ENCODE results near the gene COX10.

The COX10 gene

DNA sequence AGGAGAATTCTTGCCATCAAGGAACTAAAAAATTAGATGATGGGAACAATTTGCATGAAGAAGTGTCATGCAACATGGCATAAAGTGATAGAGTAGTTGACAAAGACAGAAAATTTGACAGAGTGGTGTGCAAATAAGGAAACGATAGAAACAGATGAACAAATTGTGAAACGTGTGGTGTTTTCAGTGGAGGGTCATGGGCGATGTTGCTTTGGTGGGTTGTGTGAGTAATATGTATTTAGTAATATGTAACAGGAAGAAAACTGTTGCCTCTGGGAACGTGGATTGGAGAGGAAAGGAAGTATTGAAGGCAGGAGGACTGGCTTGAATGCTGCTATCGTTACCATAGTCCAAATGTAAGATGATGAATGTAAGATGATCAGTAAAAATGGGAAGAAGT is 3.6 kb downstream of the COX10 start:
- DNase-seq, result no peak

DNA sequence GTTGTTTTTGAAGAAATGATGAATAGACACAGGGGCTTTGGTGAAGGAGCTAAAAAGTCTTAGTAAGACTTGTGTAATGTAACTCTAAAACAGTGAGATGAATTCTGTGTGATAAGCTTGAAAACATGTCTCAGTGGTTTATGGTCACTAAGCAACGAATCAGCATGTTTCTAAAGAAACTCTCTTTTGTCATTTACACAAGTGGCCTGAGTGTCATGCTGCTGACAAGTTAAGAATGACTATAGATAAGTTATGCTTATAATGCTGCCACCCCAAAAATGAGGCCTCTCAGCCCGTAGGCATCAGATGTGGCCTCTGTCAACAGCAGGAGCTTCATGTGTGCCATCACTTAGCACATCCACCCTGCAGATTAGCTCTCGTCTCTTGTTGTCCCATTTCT is 8.7 kb downstream of the COX10 start:
- DNase-seq, result no peak

- no peak for DNase-seq
Observed at GRCh38 chr17:14080847-14081251, 11.5 kb downstream of the COX10 start.

DNA sequence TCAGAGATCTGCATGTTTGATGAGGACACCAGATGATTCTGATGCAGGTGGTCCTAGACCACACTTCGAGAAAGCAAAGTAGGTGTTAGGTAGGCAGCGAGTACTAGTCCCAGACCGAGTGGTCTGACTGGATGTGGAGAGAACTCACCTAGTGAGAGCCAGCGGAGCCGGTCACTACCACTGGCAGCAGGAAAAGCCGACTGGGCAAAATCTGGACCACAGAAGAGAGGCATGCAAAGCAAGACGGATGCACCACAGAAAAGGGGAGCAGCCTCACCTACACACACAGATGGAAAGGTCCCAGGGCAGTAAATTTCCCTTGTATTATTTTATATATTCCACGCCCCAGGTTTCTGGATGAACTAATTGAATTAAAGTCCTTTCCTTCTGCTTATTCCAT is 13.5 kb downstream of the COX10 start:
- no peak for DNase-seq

- DNase-seq, result no peak
Observed at GRCh38 chr17:14084955-14085354, 15.7 kb downstream of the COX10 start.

- DNase-seq, result no peak
Observed at GRCh38 chr17:14086189-14086588, 16.9 kb downstream of the COX10 start.

GRCh38 chr17:14089179-14089578 is 19.9 kb downstream of the COX10 start:
- DNase-seq, result no peak

DNA sequence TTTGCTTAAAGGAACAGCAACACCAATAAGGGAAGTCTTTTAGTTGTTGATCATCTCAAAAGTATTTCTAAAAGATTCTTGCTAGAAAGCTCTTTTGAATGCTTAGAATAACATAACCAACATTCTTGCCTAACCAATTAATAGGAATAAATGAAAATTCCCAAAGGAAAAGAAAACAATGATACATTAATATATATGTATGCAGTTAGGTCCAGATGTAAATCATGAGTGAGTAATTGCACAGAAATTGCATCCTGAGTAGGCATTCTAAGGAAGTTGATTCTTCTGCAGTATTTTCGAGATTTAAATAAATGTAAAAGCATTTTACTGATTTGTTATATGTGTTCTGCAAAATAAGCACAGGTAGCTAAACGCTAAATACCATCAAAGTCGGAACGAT is 22.1 kb downstream of the COX10 start:
- DNase-seq, result no peak

- no peak for DNase-seq
Observed at GRCh38 chr17:14092808-14093207, 23.5 kb downstream of the COX10 start.

DNA sequence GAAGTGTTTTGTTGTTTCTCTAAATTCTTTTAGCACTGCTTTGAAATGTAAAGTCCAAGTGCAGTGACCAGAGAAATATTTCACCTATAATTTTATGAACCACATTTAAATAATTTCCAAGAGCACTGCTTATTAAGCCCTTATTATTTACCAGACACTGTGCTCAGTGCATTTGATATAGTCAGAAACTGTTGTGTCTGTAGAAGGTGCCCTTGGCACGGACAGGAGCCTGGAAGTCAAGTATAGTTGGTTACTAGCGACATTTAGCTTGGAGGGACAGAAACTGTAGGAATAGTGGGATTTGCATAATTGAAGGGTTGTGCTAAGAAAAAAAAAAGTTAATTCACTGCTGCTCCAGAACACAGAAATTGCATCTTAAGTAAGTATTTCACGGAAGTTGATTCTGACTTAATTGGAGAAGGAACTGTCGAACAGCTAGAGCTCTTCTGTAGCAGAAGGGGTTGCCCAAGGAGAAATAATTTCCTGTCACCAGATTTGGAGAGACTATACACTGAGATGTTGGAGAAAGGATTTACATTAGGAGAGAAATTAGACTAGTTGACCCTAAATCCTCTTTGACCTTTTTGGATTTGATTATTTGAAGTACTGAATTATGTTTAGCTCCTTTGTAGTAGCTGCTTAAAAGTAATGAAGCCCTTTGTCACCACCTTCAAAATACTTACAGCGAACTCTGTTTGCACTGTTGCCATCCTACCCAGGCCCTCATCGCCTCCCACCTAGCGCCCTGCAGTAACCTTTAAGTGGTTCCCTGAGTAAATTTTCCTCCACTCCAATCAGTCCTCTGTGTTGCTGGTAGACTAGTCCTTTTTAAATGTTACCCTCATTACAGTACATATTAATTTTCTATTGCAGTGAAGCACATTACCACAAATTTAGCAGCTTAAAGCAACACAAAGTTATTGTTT is 25.6 kb downstream of the COX10 start:
- no peak for DNase-seq

DNA sequence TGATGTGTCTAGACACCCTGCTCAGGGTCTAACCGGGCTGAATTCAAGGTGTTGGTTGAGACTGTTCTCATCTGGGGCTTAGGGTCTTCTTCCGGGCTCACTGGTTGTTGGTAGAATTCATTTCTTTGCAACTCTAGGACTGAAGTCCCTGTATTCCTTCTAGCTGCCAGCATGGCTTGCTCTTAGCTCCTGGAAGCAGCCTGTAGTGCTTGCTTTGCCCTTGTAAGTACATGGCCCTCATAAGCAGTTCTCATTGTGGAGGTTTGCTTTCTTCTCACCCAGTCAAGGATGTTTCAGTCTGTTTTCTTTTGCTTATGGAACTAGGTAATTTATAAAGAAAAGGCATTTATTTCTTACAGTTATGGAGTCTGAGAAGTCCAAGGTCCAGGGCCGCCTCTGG is 26.3 kb downstream of the COX10 start:
- DNase-seq, result no peak

DNA sequence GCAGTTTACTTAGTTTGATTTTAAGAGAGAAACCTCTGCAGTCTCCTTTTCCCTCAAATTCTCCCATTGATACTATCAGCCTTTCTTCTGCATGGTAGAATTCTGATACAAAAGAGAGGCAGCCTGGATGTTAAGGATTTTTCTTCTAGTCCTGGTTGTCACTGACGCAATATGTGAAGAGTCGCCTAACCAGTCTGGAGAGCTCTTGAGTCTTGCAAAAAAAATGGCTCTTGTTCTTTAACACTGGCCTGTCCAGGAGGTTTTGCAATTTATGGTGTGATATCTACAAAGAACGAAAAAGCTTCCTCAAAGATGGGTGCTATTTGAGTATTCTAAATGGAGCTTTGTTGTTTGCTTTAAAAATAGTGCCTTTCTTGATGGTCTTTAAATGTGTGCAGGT is 28.9 kb downstream of the COX10 start:
- no peak for DNase-seq

GRCh38 chr17:14101976-14102375 is 32.7 kb downstream of the COX10 start:
- no peak for DNase-seq

GRCh38 chr17:14103836-14104235 is 34.5 kb downstream of the COX10 start:
- no peak for DNase-seq

- no peak for DNase-seq
Observed at GRCh38 chr17:14104734-14105133, 35.4 kb downstream of the COX10 start.

DNA sequence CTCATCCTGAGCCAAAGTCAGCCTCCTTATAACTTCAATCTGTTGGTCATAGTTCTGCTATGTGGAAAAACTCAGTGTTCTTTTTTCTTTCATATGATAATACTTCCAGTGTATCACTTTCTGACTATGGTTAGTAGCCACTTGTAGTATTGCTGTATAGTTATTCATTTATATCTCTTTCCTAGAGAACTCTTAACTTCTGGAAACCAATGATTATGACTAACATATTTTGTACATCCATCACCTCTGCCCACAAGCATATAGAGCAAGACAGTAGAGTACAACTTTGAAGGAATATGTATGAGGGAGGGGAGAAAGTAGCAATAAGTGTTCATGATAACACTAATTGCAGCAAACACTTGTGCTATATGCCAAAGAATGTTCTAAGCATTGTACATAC is 38.6 kb downstream of the COX10 start:
- DNase-seq, result no peak

DNA sequence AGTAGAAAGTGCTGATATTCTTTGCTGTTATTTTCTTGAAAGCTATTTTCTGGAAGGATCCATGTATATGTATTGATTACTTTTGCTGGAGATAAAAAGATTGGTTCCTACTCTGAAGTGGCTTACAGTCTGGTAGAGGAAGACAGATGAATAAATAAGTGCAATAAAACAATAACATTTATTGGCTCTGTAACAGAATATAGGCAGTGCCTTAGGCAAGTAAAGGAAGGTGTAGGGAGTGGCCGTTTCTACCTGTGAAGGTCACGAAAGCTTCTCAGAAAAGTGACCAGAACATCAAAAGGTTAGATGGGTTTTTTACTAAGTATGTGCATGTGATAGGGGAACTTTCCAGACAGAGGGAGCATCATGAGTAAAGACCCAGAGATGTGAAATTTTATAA is 43.1 kb downstream of the COX10 start:
- DNase-seq, result no peak

DNA sequence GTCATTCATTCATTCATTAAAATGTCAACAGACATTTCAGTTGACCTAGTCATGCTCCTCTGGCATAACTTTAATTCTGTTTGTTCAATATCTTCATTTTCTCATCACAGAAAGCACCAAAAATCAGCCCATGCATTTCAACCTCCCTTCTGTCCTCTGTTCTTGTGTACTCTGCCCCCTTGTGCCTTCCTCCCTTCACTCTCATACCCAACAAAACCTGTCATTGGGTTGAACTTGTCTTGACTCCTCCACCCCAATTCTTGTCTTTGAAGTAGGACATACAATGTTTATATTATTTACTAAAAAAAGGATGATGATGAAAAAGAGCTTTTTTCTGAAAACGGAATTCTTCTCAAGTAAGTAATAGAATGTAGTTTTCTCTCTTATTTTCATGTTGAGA is 43.8 kb downstream of the COX10 start:
- DNase-seq, result no peak

GRCh38 chr17:14116263-14117024 is 47.1 kb downstream of the COX10 start:
- no peak for DNase-seq

DNA sequence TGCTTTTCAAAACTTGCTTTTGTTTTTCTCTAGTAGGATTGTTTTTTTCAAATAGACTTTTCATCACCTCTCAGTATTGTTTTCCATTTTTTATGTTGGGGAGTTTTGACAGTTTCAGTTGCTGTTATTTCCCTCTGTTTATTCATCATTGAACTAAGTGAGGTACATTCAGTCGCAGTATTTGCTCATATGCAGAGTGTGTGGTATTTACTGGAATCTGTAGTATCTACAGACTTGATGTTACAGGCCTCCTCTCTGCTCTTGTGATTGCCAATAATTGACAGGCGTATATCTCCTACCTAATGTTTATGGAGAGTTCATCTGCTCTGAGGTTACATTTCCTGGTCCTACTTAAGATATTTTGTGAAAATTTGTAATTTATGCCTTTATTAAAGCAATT is 49.6 kb downstream of the COX10 start:
- DNase-seq, result no peak

- DNase-seq, result no peak
Observed at GRCh38 chr17:14119546-14119945, 50.2 kb downstream of the COX10 start.

DNA sequence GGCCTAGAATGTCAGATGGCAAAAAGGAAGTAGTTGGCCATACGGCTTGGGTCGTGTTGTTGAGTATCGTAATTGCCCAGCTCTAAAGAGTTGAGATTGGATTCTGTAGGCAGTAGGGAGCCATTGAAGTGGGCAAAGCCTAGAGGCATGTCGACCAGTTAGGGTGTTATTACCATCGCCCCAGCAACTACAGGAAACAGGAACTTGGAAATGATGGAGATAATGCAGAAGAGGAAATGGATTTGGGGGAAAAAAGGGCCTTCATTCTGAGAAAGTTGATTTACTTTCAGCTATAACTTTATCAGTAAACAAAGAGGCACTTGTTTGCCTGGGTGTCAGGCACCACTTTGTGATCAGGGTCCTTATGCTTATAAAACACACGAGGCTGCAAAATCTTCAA is 52.6 kb downstream of the COX10 start:
- DNase-seq, result no peak

DNA sequence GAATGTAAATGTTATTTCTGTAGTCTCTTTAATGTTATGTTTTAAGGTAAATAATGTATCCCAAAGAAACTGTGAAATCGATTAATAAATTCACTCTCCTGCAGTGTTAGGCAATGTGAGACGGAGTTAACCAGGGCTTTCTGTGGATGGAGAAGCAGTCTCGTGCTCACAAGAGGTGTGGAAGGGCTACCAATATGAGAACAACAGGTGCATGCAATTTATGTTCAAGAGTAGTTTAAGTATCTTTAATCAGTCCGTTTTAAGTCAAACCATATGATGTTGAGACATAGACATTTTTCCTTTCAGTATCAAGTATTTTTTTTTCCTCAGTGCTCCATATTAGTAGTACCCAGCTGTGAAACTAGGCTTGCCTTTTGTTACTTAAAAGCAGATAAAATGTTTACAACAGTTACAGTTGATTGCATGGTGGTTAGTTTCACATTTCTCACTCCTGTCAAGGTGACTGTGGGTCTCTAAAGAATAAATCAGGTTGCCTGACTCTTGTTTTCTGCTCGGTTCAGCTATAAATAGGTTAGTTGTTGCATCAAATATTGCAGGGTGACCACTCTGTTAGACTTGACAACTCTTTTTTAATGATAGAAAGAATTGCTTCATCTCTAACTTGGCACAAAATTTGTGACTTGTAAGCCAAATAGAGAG is 54.4 kb downstream of the COX10 start:
- DNase-seq, result no peak

DNA sequence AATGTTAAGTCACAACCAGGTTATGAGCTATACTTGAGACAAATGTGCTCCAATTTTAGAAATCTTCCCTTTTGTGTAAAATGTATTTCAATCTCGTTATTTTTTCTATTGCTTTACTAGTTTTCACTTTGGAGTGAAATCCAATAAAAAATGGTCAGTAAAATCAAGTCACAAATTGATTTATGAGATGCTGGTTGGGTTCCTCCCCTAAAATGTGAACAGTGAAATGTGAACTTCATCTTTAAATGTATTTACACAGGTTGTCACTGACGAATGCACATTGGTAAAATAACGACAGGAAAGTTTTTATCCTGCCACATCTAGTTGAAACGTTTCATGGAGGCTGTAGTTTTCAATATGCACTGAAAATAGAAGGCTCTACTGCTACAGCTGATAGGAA is 55.5 kb downstream of the COX10 start:
- no peak for DNase-seq

Measured in CD4-positive, alpha-beta T cell treated with Interferon gamma for 1 hour (primary cell).